OCI-LY1 (cell line): Measurements from ENCODE around the gene ZDHHC14.

Experiments
- H2AFZ ChIP-seq: fragments of 200-600 bp; sonication (generic), shearing (Covaris generic); 2 replicates; pipeline ENCODE4 v1.6.0; 2014; ENCODE audit warnings: antibody characterized with exemption, mild to moderate bottlenecking, low read length
- H3F3A ChIP-seq: fragments of 200-600 bp; sonication (generic), shearing (Covaris generic); 2 replicates; pipeline ENCODE4 v1.6.0; 2014; ENCODE audit warnings: mild to moderate bottlenecking, antibody characterized with exemption, low read length, moderate library complexity; ENCODE audit not compliant: insufficient read depth
- H3K27ac ChIP-seq: fragments of 200-600 bp; sonication (generic); 2 replicates; pipeline ENCODE4 v1.5.1; 2014; ENCODE audit warnings: low read length, mixed run types, mild to moderate bottlenecking, low read depth; ENCODE audit not compliant: poor library complexity, severe bottlenecking
- H3K27me3 ChIP-seq: fragments of 200-600 bp; sonication (generic); 2 replicates; pipeline ENCODE4 v1.6.0; 2014; ENCODE audit warnings: antibody characterized with exemption, mild to moderate bottlenecking, low read length, moderate library complexity; ENCODE audit not compliant: insufficient read depth
- H3K36me3 ChIP-seq: fragments of 200-600 bp; sonication (generic); 2 replicates; pipeline ENCODE4 v1.6.1; 2014; ENCODE audit warnings: mild to moderate bottlenecking, antibody characterized with exemption, low read length, moderate library complexity, mixed read lengths; ENCODE audit not compliant: insufficient read depth
- H3K4me1 ChIP-seq: fragments of 200-600 bp; sonication (generic); 2 replicates; pipeline ENCODE4 v1.5.1; 2014; ENCODE audit warnings: mild to moderate bottlenecking, low read length, moderate library complexity; ENCODE audit not compliant: insufficient read depth, severe bottlenecking
- H3K4me2 ChIP-seq: fragments of 200-600 bp; sonication (generic), shearing (Covaris generic); 2 replicates; pipeline ENCODE4 v1.6.1; 2014; ENCODE audit warnings: low read length
- H3K4me3 ChIP-seq: fragments of 200-600 bp; sonication (generic); 2 replicates; pipeline ENCODE4 v1.5.1; 2014; ENCODE audit warnings: low read length, low read depth, mild to moderate bottlenecking, mixed read lengths; ENCODE audit not compliant: poor library complexity, severe bottlenecking
- H3K79me2 ChIP-seq: fragments of 200-600 bp; shearing (Covaris generic); 2 replicates; pipeline ENCODE4 v1.6.1; 2016; ENCODE audit warnings: mixed run types, low read length, mixed read lengths; ENCODE audit not compliant: insufficient read depth
- H3K9ac ChIP-seq: fragments of 200-600 bp; sonication (generic), shearing (Covaris generic); 2 replicates; pipeline ENCODE4 v1.6.1; 2014; ENCODE audit warnings: mild to moderate bottlenecking, low read length, mixed read lengths
- H3K9me2 ChIP-seq: fragments of 200-600 bp; sonication (generic), shearing (Covaris generic); 2 replicates; pipeline ENCODE4 v1.6.1; 2014; ENCODE audit warnings: low read depth, mild to moderate bottlenecking, low read length, mixed read lengths
- H3K9me3 ChIP-seq: fragments of 200-600 bp; shearing (Covaris generic); 2 replicates; pipeline ENCODE4 v1.6.1; 2014; ENCODE audit warnings: low read length, mixed read lengths
- H4K20me1 ChIP-seq: fragments of 200-600 bp; sonication (generic), shearing (Covaris generic); 2 replicates; pipeline ENCODE4 v1.6.0; 2016; ENCODE audit warnings: mild to moderate bottlenecking, low read length; ENCODE audit not compliant: insufficient read depth
- EZH2 ChIP-seq: fragments of 200-600 bp; sonication (generic), shearing (Covaris generic); IDR thresholded peaks from 2 replicates; pipeline ENCODE4 v1.8.0; 2017; ENCODE audit warnings: borderline replicate concordance, mixed run types, mild to moderate bottlenecking, antibody characterized with exemption, low read length, moderate library complexity, mixed read lengths
- TF ChIP-seq, protein P1 (sequence below): fragments of 200-600 bp; sonication (generic), shearing (Covaris generic); IDR thresholded peaks from 2 replicates; pipeline ENCODE4 v1.5.1; 2017; ENCODE audit warnings: mild to moderate bottlenecking, antibody characterized with exemption, low read length, moderate library complexity, mixed read lengths

Gene ZDHHC14

DNA sequence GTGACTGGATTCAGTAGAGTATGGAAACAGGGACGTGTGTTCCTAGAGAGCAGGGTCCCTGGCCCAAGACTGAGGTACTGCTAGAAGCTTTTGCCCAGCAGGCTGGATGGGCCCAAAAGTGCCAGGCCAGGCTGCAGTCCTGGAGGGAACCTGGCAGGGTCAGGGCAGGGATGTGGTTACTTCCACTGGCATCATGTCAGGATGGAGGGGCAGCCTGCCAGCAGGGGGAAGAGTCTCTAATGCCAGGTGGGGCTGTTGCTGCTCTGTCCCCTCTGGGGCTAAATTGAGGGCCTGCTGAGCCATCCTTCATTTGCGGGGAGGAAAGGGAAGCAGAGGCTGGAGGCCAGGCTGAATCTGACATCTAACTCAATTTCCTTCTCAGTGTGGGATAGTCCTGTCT is 17.2 kb downstream of the ZDHHC14 start:
- Histone ChIP-seq H3K4me2 (no peak overlapping the region), H4K20me1 (no peaks in the 10 kb centered on the region), H3K27ac (no peak overlapping the region), H2AFZ (no peak overlapping the region), H3K9me2 (no peaks in the 10 kb centered on the region), H3K9ac (no peak overlapping the region), H3F3A (no peaks in the 10 kb centered on the region), H3K4me1 (no peaks in the 10 kb centered on the region), H3K79me2 (no peaks in the 10 kb centered on the region), H3K4me3 (no peak overlapping the region), H3K9me3 (no peaks in the 10 kb centered on the region), H3K36me3 (no peaks in the 10 kb centered on the region), H3K27me3 (no peaks in the 10 kb centered on the region)
- TF ChIP-seq EZH2, result no peak
- TF ChIP-seq, protein P1, sequence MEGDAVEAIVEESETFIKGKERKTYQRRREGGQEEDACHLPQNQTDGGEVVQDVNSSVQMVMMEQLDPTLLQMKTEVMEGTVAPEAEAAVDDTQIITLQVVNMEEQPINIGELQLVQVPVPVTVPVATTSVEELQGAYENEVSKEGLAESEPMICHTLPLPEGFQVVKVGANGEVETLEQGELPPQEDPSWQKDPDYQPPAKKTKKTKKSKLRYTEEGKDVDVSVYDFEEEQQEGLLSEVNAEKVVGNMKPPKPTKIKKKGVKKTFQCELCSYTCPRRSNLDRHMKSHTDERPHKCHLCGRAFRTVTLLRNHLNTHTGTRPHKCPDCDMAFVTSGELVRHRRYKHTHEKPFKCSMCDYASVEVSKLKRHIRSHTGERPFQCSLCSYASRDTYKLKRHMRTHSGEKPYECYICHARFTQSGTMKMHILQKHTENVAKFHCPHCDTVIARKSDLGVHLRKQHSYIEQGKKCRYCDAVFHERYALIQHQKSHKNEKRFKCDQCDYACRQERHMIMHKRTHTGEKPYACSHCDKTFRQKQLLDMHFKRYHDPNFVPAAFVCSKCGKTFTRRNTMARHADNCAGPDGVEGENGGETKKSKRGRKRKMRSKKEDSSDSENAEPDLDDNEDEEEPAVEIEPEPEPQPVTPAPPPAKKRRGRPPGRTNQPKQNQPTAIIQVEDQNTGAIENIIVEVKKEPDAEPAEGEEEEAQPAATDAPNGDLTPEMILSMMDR, result no peak

DNA sequence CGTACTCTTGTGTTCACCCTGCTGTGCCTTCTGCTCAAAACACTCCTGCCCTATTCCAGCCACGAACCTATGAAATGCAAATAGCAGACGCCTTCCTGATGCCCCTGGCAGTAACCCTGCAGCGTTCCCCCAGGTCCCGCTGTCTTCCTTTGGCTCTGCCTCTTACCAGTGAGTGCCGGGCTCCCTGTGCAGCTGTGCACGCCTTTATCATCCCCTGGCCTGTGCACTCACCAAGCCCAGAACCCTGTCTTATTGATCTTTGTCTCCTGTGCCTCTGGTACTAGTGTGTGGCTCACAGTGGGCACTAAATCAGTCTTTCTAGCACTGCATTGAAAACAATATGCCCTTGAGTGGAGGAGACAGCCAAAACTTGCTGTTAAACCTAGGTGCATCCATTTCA is 19.7 kb downstream of the ZDHHC14 start:
- Histone ChIP-seq H3K9me2 (no peaks in the 10 kb centered on the region), H3K27me3 (no peaks in the 10 kb centered on the region), H3K27ac (no peak overlapping the region), H4K20me1 (no peaks in the 10 kb centered on the region), H3K9me3 (no peaks in the 10 kb centered on the region), H3K79me2 (no peaks in the 10 kb centered on the region), H3K4me2 (no peak overlapping the region), H3K4me3 (no peak overlapping the region), H2AFZ (no peak overlapping the region), H3K36me3 (no peaks in the 10 kb centered on the region), H3K4me1 (no peaks in the 10 kb centered on the region), H3F3A (no peaks in the 10 kb centered on the region), H3K9ac (no peak overlapping the region)
- TF ChIP-seq, protein P1, result no peak
- no peak for TF ChIP-seq EZH2

DNA sequence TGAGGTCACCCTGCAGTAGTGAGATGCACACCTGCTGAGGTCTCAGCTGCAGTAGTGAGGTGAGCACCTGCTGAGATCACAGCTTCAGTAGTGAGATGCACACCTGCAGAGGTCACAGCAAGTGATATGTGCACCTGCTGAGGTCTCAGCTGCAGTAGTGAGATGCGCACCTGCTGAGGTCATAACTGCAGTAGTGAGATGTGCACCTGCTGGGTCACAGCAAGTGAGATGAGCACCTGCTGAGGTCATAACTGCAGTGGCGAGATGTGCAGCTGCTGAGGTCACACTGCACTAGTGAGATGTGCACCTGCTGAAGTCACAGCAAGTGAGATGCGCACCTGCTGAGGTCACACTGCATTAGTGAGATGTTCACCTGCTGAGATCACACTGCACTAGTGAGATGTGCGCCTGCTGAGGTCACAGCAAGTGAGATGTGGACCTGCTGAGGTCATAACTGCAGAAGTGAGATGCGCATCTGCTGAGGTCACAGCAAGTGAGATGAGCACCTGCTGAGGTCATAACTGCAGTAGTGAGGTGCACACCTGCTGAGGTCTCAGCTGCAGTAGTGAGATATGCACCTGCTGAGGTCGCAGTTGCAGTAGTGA is 20.8 kb downstream of the ZDHHC14 start:
- Histone ChIP-seq H3K9ac (no peak overlapping the region), H3K9me2 (no peaks in the 10 kb centered on the region), H4K20me1 (no peaks in the 10 kb centered on the region), H3F3A (no peaks in the 10 kb centered on the region), H3K9me3 (no peaks in the 10 kb centered on the region), H3K4me2 (no peak overlapping the region), H3K27ac (no peak overlapping the region), H3K4me3 (no peak overlapping the region), H2AFZ (no peak overlapping the region), H3K79me2 (no peaks in the 10 kb centered on the region), H3K27me3 (no peaks in the 10 kb centered on the region; the same call in 1 of the 2 replicates), H3K4me1 (no peaks in the 10 kb centered on the region), H3K36me3 (no peaks in the 10 kb centered on the region)
- no peak for TF ChIP-seq EZH2
- TF ChIP-seq, protein P1, result no peak
